Central memory CD4-positive, alpha-beta T cell (primary cell): ENCODE results near the gene GLRX.
"Not testable (repeated sequence)": the region's sequence is repeated elsewhere in the genome, so short reads cannot be mapped to it uniquely, and the experiment has no call there.

Source experiments
- DNase-seq: peaks from one replicate; pipeline ENCODE4 v3.0.0; 2022

The GLRX gene

DNA sequence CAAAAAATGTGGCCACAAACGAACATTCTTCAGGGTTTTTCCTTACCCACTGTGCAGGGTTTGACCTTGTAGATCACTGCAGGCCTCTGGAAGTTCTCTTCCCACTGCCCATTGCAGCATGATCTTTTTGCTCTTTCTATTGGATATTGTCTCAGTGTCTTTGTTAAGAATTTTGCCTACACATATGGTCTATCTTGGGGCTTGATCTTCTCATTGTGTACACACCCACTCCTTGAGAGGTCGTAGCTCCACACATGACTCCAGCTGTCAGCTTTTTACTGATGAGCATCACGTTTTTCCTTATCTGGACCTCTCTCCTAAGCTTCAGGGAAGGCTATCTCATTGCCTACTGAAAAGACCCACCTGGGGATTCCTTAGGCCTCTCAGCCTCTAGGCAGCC is 3.0 kb upstream of the GLRX start:
- no peak for DNase-seq

DNA sequence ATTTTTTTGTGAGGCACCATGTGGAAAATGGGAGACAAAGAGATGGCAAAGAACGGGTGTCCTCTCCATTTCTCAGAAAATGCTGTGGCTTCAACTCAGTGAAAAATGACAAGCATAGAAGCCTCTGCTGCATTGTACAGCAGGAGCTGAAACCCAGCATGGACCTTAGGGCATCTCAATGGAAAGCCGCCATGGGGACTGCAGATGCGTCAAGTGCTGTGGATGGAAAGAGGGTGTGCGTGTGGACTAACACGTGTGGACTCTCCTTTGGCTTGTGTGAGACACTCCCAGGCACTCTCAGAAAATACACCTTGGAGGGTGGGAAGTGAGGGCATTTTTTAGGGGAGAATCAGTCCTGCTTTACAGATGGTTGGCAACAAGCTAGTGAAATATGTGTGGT is 2.2 kb upstream of the GLRX start:
- no peak for DNase-seq

DNA sequence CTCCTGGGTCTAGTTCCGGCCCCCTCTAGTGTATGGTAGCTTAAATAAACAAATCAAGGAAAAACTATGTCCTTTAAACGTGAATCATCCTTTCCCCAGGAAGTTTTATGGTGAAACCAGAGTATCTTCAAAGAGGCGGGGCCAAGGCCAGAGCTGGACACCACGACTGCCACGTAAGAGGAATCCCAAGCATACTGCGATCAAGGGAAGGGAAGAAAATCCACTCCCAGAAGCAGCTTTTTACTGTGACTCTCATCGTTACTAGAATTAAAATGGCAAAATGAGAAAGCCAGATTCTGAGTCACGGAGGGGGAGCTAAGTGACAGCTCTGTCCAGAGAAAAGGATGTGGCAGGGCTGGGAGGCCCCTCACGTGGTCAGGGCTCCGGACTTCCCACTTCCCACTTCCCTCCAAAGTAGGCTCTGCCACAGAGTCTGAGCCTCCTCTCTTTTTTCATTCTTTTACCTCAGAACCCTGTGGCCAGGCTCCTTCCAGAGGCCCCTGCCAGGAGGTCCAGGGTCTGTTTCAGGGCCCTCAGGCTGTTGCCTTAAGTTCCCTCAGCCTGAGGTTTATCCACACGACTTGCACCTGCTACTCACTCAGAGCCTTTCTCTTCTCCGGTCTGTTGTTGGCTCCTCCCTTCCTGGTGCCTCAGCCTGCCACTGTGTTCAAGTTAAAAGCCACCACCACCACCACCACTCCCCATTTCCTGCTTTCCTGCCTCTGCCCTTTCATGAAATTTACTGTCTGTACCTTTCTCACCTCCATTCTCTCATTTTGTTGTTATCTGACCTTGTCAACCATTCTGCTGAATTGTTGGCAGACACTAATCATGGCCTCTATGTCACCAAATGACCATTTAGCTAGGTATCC is 1.4 kb upstream of the GLRX start:
- peak; percentile 82 for DNase-seq

DNA sequence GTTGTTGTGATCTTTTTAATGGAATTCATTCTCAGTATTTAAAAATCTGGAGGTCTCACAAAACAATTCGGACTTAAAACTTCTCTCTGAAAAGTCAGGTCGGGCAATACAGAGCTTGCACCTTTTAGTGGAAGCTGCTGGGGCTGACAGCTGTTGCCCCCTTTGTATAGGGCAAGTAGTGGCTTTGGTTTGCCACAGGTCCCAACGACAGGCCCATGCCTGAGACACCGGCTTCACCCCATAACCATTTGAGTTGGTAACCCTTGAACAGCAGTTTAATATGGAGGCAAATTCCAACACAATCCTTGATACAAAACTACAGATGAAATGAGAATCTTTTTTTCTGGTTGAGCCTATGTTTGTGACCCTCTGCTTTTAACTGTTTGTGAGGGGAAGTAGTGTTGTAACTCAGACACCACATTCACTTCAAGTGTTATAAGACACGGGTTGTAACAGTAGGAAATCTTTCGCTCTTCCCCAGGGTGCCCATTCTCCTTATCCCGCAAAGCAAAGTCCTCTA is 752 bp upstream of the GLRX start:
- no peak for DNase-seq

DNA sequence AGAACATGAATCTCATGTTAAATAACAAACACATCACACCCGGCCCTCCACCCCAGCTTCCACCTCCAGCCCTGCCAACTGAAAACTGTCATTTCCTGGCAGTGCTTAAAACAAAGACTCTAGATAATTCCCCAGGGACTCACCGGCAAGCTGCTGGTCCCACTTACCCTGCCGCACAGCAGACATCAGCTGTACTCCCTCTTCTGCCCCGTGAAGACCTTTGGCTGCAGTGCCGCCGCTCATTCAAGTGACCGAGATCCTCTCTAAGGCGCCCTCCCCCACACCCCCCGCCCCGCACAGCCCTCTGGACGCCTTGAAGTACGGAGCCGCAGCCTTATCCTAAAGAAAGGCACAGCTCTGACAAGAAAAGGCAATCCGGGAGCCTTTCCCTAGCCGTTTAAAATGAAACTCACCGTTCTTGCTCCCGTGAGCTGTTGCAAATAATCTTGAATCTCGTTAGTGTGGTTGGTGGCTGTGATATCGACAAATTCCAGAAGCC is 434 bp downstream of the GLRX start:
- no peak for DNase-seq

DNA sequence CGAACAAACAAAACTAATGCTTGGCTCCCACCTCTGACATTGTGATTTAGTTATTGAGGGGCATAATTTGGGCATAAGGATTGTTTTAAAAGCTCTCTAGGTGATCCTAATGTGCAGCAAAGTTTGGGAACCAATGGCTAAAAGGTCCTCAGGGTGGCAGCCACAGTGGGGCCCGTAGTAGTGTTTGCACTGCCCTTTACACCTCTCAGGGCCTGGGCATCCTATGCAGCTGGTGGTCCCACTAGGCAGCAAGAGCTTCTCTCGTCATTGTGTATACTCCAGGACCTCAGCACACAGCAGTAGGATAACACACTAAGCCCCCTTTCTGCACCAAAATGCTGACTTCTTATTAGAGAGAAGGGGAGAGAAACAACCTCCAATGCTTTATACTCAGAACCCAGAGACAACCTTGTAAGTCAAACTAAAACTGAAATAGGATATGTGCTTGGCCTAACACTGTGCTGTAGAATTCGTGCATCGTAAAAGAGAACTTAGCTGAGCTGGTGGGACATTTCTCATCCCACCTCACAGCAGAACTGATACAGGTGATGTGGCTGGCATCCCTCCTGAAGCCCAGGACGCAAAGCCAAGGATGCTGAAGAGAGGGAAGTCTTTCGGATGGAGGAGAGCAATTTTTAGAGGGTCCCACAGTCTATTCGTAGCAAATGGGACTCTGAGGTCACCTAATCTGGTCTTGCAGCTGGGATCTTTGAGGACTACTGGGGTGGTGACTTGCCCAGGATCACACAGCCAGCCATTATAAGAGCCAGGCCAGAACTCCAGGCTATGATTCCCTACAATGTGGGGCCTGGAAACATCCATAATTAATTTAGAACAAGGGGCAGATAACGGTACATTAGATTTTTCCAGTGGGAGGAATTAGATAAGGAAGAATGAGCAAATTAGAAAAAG is 1.2 kb downstream of the GLRX start:
- DNase-seq: no peak

DNA sequence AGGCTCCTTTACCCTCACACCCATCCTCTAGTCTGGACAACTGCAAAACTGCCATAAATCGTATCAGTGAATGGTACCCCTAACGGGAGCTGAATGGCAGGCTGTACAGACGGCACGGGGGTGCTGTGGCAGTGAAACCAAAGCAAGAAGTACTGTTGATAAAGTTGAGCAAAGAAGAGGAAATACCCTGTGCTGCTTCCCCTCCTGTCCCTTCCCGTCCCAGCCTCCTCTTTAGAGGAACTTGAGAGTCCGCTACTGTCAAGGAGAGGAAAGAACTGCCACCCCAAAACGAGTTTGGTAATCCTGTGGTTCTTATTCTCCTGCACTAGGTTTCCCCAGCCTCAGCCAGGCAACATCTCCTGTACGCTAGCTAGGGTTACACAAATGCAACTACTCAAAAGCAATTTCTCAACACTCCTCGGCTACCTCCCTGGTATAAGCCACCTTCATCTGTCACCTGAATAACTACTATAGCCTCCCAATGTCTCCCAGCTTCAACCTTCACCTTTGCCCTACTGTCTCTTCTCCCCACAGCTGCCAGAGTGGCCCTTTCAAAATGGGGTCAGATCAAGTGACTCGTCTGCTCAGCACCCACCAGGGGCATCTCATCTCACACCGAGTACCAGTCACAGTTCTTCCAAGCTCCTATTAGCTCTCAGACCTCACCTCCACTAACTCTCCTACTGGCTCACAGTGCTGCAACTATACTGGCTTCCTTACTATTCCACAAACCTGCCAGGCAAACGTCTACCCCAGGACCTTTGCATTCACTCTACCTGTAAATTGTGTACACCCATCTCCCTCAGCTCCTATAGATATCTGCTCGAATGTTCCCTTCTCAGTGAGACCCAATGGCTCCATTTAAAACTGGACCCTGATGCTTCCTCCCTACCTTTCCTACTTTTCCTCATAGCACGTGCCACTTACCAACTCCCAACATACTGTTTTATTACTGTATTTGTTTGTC is 4.1 kb downstream of the GLRX start:
- no peak for DNase-seq

DNA sequence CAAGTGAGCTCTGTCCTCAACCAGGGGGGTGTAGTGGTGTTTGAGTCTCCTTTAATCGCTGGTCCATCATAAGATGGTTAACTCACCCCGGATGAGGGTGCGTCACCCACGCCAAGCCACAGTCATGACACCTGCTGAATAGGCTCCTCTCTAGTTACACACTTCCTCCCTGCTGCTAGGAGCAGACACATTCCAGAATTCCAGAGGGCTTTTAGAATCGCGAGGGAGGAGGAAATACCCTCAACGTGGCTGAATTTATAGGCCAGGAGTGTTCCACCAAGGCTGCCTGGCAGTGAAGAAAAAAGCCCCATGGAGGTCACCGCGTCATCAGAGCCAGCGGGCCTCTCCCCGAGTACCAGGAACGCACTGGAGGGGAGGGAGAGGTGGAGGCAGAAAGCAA is 5.1 kb downstream of the GLRX start:
- DNase-seq: peak; percentile 44

DNA sequence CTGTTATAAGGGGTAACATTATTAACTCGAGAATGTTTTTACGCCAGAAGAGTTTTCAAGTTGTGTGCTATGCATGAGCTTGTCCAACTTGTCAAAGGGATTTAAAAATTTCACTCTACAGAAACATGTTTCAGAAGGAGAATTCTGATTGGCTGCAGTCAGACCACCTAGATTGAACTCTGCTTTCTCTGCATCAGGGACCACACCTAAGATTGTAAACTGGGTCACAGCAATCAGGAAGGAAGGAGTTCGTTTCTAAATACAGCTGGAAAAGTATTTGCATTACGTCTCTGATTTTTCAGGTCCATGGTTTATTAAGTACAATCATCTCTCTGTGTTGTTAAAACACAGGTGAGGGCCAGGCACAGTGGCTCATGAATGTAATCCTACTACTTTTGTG is 5.8 kb downstream of the GLRX start:
- DNase-seq: no peak

DNA sequence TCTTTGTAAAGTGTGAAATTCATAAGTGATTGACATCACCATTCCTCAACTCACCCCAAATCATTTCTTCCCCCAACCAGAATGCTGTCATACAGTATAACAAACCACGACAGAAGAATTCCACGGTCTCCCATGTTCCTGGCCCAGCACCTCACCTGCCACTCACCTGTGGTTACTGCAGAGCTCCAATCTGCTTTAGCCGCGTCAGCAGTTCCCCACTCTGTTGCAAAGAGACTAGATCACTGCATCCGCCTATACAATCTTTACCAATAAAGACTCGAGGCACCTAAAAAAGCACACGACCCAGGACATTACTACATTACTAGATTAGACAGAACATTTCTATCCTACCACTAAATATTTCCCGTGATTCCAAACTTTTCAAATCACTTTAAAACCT is 6.2 kb downstream of the GLRX start:
- no peak for DNase-seq

DNA sequence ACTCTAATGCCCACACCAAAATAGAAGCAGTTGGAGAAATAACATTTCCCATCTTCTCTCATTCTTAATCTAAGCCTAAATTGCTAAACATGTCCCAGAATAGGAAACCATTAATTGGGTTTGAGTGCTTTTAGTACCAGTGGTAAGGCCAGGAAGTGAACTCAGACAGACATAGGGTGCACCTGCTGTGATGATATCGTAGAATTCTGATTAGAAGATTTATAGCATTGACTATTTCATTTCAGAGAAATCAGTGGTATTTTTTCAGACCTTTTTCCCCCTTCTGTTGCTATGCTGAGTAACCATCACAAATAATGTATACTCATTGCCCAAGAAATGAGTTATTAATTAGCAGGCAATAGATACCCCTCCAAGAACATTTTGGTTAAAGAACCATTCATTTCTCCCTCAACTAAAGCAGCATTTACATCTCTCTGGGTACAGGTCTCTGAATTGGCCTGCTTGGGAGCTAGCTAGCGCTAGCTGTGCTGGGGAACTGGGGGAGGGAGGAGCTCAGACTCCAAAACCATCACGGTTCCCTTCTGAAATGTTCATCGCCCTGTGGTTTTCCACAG is 7.3 kb downstream of the GLRX start:
- no peak for DNase-seq

DNA sequence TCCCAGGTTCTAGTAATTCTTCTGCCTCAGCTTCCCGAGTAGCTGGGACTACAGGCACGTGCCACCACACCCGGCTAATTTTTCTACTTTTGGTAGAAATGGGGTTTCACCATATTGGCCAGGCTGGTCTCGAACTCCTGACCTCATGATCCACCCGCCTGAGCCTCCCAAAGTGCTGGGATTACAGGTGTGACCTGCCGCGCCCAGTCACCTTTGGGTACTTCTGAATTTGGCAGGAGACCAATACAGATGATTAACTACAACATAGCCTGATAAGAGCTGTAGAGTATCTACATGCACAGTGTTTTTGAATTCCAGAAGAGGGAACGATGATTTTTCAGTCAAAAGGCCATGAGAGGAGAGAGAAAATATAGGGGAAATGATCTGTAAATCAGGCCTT is 9.5 kb downstream of the GLRX start:
- DNase-seq: not testable (repeated sequence)

DNA sequence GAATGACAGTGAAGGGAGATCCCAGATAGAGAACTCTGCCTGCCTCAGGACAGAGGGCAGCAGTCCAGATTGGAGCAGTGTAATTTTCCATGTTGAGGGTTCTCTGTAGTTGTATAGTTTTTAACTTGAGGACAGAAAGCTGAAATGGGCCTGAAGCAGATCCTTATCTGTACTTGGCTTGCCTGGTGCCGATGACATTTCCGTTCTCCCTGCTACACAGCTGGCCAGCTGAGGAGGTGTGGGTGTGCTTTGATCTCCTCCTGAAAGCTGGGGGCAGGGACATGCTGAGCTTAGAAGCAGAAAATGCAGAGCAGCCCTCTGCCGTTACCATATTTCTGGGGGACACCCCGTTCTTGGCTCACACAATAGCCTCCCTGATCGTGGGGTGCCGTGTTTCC is 10.5 kb downstream of the GLRX start:
- DNase-seq: no peak

DNA sequence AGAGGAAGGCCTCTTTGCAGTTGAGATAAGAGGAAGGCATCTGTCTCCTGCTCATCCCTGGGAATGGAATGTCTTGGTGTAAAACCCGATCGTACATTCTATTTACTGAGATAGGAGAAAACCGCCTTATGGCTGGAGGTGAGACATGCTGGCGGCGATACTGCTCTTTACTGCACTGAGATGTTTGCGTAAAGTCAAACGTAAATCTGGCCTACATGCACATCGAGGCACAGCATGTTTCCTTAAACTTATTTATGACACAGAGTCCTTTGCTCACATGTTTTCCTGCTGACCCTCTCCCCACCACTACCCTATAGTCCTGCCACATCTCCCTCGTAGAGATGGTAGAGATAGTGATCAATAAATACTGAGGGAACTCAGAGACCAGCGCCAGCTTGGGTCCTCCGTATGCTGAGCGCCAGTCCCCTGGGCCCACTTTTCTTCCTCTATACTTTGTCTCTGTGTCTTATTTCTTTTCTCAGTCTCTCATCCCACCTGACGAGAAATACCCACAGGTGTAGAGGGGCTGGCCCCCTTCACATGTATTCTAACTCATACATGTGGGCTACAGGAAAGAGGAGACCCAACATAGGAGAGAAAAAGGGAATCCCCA is 11.0 kb downstream of the GLRX start:
- DNase-seq: not testable (repeated sequence)

DNA sequence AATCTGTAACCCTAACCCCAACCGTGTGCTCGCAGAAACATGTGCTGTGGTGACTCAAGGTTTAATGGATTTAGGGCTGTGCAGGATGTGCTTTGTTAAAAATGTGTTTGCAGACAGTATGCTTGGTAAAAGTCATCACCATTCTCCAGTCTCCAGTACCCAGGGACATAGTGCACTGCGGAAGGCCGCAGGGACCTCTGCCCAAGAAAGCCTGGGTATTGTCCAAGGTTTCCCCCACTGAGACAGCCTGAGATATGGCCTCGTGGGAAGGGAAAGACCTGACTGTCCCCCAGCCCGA is 11.5 kb downstream of the GLRX start:
- not testable (repeated sequence) for DNase-seq

DNA sequence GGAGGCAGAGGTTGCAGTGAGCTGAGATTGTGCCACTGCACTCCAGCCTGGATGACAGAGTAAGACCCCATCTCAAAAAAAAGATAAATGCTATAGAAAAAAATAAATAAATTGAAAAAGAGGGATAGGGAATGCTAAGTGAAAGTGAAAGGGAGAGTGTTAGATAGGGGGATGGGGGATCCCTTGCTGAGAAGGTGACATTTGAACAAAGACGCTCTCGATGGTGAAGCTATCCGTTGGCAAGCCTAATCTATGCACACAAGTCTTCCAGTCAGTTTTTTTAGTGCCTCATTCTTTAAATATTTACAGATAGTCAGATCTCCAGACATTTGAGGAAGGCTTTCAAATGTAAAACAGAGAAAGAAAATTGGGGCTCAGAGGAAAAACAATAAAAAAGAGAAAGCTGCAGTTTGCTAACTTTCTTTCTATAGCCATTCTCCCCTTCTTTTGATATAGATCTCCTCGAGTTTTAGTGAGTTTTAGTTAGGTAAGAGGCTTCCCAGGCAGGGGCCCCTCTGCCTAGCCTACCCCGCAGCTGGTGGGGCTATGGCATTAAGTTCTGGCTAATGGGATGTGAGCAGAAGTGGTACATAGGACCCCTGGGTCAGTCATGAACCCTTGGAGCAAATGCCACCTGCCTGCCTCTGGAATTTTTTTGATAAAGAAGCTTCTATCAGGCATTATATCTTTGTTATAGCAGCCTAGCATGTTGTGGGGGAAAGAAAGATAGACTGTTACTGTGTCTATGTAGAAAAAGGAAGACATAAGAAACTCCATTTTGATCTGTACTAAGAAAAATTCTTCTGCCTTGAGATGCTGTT is 12.0 kb downstream of the GLRX start:
- no peak for DNase-seq

DNA sequence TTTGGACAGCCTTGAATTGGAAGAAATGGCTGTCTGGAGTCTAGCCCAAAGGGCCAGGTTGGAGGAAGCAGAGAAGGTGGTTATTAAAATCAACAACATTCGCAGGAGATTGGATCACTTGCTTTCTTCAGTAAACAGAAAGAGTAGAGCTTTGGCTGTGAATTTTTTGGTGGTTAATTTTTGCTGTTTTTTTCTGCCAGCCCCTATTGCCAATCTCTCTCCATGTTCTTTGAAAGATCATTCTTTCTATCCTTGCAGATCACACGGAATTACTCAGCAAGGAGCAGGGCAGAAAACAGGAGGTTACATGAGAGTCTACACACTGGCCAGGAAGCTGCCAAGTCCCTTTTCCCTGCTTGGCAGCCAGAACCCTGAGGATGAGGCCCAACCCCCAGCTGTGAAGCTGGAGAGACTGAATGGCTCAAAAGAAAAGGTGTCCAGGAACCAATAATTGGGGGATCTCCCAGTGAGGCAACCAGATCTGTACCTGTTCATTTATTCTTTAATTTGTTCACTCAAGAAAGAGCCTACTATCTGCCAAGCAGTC is 13.0 kb downstream of the GLRX start:
- no peak for DNase-seq

DNA sequence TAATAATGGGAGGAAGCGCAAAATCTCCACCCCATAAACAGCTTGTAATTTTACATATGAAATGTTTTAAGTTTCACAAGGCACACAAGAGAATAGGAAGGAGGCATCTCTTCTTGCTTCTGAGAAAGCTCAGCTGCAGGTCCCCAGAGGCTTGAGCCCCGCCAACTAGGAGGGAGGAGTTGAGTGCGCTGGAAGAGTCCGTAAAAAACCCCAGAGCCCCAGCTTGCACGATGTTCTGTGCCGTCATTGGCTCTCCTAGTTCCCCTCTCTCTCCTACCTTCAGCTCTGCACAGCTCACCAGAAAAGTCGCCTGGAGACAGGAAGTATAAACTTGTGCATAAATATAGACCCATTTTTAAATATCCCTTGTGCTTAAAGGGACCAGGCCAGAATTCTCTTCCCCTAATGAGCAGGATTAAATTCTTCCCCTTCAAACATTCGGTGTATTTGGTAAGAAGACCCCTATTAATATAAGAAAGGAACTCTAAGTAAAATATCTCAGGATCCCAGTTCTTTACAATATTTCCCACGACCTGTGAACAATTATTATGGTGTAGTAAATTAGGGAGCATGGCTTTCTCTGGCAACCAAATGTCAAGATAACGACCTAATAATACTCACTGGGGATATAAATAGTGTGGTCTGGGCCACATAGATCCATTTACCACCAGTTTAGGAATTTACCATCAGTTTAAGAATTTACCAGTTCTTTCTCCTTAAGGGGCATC is 13.7 kb downstream of the GLRX start:
- DNase-seq: peak; percentile 89

DNA sequence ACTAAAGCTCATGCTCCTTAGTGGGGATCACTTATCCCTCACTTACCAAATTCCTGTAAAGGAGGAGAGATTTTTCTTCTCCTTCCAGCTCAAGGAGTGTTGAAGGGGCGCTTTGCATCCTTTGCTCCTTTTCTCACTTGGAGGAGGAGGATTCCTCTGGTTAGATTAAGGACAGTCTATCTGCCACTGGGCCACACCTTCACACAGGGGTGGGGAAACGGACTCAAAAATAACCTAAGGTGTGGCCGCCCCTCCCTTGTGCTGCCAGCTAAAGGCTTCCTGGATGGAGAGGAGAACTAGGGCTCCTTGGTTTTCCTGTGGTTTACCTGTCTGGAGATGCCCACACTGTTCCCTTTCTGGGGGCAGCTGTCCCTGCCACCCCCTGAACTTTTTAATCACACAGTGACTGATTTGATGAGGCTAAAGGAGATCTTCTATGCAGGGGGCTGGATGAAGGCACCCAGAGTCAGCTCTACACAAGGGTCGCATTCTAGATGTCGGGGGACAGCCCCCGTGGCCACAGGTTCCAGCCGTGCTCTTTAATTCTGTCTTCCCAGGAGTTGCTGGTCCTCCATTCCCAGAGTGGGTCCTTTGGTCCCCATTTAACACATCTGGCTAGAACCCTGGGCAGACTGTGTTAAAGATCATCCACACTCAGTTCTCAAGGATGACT is 14.4 kb downstream of the GLRX start:
- DNase-seq: no peak
